HCEC 1CT (cell line): ENCODE measurements around the gene NEO1.

Experiments used
- DNase-seq: peaks from one replicate; pipeline ENCODE4 v3.0.0-alpha.2; 2017

Gene NEO1, protein sequence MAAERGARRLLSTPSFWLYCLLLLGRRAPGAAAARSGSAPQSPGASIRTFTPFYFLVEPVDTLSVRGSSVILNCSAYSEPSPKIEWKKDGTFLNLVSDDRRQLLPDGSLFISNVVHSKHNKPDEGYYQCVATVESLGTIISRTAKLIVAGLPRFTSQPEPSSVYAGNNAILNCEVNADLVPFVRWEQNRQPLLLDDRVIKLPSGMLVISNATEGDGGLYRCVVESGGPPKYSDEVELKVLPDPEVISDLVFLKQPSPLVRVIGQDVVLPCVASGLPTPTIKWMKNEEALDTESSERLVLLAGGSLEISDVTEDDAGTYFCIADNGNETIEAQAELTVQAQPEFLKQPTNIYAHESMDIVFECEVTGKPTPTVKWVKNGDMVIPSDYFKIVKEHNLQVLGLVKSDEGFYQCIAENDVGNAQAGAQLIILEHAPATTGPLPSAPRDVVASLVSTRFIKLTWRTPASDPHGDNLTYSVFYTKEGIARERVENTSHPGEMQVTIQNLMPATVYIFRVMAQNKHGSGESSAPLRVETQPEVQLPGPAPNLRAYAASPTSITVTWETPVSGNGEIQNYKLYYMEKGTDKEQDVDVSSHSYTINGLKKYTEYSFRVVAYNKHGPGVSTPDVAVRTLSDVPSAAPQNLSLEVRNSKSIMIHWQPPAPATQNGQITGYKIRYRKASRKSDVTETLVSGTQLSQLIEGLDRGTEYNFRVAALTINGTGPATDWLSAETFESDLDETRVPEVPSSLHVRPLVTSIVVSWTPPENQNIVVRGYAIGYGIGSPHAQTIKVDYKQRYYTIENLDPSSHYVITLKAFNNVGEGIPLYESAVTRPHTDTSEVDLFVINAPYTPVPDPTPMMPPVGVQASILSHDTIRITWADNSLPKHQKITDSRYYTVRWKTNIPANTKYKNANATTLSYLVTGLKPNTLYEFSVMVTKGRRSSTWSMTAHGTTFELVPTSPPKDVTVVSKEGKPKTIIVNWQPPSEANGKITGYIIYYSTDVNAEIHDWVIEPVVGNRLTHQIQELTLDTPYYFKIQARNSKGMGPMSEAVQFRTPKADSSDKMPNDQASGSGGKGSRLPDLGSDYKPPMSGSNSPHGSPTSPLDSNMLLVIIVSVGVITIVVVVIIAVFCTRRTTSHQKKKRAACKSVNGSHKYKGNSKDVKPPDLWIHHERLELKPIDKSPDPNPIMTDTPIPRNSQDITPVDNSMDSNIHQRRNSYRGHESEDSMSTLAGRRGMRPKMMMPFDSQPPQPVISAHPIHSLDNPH (N-terminal part only)

DNA sequence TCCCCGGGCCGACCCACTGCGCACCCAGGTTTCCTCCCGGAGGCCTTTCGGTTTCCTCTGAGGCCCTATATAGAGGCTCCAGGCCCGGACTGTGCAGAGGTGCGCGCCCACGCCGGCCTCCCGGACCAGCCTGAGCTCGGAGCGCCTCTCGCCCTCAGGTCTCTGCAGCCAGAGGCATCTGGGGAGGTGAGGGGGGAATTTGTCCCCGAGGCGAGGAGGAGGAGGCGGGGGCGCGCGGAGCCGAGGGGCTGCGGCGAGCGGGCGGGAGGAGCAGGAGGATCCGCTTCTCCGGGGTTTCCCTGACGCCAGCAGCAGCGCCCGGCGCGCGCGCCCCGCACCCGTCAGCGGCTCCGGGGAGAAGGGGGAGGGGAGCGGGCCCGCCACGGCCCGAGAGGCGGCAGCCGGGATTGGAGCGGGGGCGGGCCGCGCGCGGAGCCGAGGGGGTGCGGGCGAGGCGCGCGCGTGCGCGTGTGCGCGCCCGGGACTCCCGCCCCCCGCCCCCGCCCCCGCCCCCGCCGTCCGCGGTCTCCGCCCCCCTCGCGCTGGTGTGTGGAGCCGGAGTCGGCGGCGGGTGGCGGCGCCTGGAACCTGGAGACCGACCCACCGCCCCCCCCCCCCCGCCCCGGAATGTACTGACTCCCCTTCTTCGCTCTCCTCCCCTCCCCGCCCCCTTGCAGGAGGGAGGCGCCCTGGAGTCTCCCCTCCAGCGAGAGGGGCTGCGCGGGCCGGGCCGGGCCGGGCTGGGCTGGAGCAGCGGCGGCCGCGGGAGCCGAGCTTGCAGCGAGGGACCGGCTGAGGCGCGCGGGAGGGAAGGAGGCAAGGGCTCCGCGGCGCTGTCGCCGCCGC is at the start of gene NEO1:
Gene NEO1, plus strand, starts transcription at position 657 of the 846 bp plus-strand sequence. CDS start 213 bp downstream, outside the sequence.
- DNase-seq: peak; percentile 82

- no peak for DNase-seq
These were observed 47.8 kb upstream of the NEO1 start for GRCh38 chr15:73004462-73004861.

GRCh38 chr15:73005032-73005431 is 47.2 kb upstream of the NEO1 start:
- DNase-seq: no peak

GRCh38 chr15:73005446-73005845 is 46.8 kb upstream of the NEO1 start:
- DNase-seq: no peak

DNA sequence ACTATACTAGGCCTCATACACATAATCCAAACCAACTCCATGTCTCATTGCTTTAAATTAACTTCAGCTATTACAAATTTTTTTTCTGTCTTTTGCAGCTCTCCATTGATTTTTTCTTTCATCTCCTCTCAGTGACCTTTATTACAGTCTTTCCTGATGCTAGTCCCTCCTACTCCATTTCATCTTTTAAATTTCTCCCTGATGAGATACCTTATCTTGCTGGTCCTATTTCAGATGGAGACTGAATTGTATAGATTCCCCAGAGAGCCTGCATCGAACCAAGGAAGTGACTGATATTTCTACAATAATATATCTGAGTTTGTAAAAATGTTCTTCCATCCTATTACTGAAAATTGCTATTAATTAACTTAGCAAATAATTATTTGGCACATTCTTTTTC is 45.7 kb upstream of the NEO1 start:
- no peak for DNase-seq

DNA sequence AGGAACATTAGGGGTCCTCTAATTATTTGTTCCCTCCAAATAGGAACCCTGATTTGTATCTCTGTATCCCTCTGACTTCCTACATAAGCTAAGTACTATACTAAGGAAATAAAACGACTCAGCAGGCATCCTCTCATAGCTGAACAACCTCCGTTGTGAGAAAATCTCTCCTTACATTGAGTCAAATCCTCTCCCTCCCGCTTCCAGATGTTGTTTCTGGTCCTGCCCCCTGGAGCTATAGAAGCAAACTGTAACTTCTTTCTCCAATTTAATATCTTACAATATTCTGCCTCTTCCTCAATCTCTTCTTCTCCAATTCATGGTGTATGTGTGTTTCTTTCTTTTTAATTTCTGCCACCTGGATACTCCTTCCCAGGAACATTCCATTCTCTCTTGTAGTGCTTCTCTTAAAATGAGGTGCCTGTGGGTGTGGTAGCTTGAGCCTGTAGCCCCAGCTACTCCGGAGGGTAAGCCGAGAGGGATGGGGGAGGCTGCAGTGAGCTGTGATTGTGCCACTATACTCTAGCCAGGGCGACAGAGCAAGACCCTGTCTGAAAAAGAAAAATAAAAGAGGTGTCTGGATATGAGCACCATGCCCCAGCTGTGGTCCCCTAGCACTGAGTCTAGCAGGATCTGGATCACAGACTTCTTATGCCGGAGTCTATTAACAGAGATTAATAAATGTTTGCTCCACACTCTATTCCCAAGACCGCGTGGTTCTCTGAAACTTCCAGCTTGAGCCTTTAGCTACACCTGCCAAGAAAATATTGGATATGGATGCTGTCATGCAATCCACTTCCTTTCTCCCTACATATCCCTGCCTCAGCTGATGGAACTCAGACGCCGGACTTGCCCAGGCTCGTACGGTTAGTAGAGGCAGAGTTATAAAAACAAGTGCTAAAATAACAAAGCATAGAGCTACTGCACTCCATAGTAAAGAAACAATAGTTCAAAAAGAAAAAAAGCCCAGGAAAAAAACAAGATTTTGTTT is 42.9 kb upstream of the NEO1 start:
- DNase-seq: peak; percentile 35

DNA sequence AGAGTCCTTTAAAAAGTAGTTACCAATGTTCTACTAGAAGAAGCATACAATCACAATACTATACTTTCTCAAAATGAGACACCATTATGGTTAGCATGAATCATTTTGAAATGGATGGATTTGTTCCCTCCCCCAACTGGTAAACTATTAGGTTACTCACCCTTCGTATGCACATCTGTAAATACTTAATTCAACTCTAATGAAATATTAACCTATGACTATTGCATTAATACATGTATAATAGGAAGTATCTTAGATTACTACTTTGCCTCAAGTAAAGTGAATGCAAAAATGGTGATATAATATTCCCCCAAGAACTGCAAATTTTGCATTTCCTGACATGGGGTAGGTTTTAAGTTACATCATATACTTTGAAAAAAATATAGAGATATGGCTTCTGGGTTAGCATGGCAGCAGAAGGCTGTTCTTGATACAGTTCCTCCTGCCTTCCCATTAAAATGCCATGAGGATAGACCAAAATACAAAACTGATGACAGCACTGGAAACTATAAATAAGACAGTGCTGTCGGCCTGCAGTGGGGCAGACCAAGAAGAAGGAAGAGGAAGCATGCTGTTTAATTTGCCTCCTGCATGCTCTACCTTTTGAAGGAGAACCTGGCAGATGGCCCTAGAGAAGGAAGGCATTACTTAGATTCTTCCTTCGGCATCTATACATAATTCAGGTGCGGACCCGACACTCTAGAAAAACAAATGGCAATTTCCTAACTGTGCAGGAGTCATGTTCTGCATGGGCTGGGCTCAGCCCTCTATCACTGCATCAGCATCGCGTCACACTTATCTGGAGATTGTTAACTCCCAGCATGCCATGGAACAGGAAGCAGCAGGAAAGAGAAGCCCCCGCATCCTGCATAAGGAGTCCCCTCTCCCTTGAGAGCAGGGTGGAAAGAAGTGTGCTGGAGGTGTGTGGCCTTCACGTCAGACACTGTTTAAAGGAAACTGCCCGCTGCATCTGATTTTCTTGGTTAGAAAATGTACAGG is 41.8 kb upstream of the NEO1 start:
- peak; percentile 34 for DNase-seq

DNA sequence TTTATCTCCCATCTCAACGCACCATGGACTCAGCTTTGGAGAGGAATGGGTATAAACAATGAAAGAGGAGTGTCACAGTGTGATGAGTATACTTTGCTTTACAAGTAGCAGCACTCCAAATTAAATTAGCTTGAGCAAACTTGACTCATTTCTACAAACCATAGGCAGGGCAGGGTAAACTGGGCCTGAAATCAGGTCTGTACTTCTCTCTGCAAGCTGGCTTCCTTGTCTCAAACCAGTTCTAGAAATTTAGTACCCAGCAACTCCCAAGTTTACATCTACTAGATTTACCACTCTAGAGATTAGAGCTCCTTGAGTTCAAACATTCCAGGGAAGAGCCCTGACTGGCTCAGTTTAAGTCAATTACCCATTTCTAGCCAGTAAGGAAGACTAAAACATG is 37.4 kb upstream of the NEO1 start:
- no peak for DNase-seq

DNA sequence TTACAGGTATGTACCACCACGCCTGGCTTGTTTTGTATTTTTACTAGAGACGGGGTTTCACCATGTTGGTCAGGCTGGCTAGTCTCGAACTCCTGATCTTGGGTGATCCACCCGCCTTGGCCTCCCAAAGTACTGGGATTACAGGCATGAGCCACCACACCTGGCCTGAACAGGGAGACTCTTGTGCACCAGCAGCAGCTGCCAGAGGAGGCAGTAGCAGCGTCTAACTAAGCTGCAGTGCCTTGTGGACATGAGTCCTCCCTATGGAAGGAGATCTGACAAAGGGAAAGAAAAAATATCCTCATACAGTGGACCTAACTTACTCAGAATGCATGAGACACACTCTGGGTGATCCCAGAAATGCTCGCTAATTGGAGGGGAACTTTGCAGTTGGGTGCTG is 36.8 kb upstream of the NEO1 start:
- no peak for DNase-seq

GRCh38 chr15:73017987-73018386 is 34.3 kb upstream of the NEO1 start:
- DNase-seq: no peak

DNA sequence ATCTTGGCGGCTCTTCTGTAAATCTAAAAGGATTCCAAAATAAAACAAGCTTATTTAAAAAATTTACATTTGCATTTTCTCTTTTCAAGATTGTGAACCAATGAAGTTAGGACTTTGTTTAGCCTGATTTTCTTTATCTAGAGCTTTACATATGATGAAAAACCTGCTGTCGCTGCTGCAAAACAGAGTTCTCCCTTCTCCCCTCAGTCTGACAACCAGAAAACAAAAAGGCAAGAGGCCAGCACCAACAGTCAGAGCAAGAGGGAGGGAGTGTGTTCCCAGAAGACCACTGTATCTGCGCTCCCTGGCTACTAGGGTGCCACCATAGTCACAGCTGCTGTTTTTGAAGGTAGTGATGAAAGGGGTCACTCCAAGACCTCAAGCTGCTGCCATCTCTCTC is 33.1 kb upstream of the NEO1 start:
- no peak for DNase-seq

DNA sequence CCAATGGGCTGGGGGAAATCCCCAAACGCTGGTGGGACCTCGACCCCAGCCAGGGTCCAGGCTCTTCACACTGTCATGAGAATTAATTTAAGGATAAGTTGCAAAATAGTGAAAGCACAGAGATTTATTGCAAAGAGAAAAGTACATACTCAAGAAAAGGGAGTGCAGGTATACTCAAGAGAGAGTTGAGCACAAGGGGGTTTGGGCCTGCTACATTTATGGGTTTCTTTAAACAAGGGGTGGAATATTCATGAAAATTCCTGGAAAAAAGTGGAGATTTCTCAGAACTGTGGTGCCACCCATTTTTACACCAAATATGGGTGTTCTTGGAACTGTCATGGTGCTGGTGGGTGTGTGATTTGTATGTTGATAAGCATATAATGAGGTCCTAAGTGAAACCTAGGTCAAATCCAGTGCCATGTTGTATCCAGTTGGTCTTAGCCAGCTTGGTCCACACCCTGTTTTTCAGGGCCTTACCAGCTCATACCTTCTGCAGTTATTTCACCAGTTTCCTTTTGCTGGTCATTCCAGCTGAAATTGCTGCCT is 32.6 kb upstream of the NEO1 start:
- DNase-seq: no peak

- no peak for DNase-seq
These were observed 31.1 kb upstream of the NEO1 start for GRCh38 chr15:73021139-73021621.

GRCh38 chr15:73022161-73022560 is 30.1 kb upstream of the NEO1 start:
- no peak for DNase-seq

DNA sequence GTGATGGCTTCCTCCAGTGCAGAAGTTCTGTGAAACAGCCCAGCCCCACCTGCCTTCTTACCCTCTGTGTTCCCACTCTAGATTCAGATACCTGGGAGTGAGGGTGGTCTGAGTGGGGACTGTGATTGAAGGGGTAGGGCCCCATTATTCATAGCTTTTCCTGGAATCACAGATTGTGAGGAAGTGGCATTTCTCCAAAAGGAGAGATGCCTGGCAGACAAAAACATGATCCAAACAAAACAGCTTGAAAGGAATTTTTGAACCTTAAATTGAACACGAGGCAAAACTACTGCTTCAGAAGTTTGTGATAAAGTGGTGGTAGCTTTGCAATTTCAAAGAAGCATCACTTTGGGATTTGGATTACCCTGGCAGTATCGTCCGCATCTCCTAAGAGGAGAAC is 29.2 kb upstream of the NEO1 start:
- no peak for DNase-seq

DNA sequence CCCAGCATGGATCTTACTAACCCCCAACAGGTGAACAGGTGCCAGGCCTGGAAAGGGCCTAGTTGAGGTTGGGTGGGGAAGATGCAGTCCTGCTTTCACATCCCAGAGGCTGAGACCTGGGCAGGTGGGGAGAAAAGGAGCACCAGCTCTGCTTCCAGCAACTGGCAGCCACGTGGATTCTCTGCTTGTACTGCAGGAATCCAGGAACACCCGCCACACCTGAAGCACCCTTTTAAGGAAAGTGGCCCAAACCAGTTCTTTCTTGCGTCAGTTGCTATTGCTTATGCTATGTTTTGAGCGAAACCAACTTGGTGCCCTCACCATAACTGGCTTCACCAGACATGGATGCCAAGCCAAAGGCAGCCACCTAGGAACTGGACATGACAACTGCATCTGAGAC is 28.1 kb upstream of the NEO1 start:
- DNase-seq: no peak

GRCh38 chr15:73026511-73027054 is 25.7 kb upstream of the NEO1 start:
- no peak for DNase-seq

DNA sequence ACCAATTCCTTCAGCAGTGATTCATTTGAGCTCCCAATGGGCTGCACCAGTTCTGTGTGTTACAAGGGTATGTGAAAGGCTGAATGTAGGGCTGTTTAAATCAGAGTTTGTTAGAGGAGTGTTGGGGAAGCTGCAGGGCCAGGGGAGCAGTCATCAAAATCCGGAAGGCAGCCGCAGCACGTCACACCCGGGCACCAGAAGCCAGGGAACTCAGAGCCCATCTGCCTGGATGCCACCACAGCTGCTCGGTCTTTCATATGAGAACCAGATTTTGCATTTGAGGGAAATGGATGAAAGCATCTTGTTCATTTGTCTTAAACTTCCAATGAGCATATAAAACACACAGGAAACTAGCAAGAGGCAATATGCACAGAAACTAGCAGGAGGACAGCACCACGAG is 24.2 kb upstream of the NEO1 start:
- DNase-seq: no peak
